ENCODE results near the gene CKAP4. TPM values are rescaled to one million over a fixed set of nuclear protein-coding genes. Genes with fewer than 3 reads are reported as not detected.

The CKAP4 gene
- total and polyA plus RNA-seq, 9 of the 15 experiments (the other 6 are each of a cell fraction or from before 2014, with no cell fraction given), result 0.08 to 0.20 TPM; not detected in 7

DNA sequence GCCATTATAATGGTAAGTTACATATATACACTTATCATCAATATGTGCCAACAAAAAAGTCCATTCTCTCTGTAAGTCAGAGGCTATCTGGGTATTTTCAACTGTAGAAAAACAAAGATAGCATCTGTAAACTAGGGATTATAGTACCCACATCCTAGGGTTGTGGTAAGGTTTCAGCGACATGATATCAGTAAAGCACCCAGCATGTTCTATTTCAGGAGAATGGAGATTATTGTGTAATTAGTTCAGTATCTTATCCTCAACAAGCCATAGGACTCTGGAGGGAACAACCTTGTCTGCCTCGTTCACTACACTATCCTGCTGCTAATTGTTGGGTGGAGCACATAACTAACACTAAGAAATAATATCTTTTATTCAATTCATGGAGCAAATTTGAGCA lies 19.7 kb upstream of the CKAP4 start (continued):
- TF ChIP-seq, protein P1, sequence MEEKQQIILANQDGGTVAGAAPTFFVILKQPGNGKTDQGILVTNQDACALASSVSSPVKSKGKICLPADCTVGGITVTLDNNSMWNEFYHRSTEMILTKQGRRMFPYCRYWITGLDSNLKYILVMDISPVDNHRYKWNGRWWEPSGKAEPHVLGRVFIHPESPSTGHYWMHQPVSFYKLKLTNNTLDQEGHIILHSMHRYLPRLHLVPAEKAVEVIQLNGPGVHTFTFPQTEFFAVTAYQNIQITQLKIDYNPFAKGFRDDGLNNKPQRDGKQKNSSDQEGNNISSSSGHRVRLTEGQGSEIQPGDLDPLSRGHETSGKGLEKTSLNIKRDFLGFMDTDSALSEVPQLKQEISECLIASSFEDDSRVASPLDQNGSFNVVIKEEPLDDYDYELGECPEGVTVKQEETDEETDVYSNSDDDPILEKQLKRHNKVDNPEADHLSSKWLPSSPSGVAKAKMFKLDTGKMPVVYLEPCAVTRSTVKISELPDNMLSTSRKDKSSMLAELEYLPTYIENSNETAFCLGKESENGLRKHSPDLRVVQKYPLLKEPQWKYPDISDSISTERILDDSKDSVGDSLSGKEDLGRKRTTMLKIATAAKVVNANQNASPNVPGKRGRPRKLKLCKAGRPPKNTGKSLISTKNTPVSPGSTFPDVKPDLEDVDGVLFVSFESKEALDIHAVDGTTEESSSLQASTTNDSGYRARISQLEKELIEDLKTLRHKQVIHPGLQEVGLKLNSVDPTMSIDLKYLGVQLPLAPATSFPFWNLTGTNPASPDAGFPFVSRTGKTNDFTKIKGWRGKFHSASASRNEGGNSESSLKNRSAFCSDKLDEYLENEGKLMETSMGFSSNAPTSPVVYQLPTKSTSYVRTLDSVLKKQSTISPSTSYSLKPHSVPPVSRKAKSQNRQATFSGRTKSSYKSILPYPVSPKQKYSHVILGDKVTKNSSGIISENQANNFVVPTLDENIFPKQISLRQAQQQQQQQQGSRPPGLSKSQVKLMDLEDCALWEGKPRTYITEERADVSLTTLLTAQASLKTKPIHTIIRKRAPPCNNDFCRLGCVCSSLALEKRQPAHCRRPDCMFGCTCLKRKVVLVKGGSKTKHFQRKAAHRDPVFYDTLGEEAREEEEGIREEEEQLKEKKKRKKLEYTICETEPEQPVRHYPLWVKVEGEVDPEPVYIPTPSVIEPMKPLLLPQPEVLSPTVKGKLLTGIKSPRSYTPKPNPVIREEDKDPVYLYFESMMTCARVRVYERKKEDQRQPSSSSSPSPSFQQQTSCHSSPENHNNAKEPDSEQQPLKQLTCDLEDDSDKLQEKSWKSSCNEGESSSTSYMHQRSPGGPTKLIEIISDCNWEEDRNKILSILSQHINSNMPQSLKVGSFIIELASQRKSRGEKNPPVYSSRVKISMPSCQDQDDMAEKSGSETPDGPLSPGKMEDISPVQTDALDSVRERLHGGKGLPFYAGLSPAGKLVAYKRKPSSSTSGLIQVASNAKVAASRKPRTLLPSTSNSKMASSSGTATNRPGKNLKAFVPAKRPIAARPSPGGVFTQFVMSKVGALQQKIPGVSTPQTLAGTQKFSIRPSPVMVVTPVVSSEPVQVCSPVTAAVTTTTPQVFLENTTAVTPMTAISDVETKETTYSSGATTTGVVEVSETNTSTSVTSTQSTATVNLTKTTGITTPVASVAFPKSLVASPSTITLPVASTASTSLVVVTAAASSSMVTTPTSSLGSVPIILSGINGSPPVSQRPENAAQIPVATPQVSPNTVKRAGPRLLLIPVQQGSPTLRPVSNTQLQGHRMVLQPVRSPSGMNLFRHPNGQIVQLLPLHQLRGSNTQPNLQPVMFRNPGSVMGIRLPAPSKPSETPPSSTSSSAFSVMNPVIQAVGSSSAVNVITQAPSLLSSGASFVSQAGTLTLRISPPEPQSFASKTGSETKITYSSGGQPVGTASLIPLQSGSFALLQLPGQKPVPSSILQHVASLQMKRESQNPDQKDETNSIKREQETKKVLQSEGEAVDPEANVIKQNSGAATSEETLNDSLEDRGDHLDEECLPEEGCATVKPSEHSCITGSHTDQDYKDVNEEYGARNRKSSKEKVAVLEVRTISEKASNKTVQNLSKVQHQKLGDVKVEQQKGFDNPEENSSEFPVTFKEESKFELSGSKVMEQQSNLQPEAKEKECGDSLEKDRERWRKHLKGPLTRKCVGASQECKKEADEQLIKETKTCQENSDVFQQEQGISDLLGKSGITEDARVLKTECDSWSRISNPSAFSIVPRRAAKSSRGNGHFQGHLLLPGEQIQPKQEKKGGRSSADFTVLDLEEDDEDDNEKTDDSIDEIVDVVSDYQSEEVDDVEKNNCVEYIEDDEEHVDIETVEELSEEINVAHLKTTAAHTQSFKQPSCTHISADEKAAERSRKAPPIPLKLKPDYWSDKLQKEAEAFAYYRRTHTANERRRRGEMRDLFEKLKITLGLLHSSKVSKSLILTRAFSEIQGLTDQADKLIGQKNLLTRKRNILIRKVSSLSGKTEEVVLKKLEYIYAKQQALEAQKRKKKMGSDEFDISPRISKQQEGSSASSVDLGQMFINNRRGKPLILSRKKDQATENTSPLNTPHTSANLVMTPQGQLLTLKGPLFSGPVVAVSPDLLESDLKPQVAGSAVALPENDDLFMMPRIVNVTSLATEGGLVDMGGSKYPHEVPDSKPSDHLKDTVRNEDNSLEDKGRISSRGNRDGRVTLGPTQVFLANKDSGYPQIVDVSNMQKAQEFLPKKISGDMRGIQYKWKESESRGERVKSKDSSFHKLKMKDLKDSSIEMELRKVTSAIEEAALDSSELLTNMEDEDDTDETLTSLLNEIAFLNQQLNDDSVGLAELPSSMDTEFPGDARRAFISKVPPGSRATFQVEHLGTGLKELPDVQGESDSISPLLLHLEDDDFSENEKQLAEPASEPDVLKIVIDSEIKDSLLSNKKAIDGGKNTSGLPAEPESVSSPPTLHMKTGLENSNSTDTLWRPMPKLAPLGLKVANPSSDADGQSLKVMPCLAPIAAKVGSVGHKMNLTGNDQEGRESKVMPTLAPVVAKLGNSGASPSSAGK (IDR thresholded peaks at IDR 0.05), result no peak
- no peak for TF ChIP-seq SOX6 (IDR thresholded peaks at IDR 0.05)
- no peak for TF ChIP-seq CEBPG (CRISPR knock-in tag; IDR thresholded peaks at IDR 0.05)
- TF ChIP-seq CEBPG (tag; conservative IDR thresholded peaks at IDR 0.05 in 1 of 2, IDR thresholded peaks at IDR 0.05 in 1 of 2), result peak; percentile 56 to 82
- no peak for TF ChIP-seq RBM17 (IDR thresholded peaks at IDR 0.05; ENCODE audit: borderline replicate concordance, low read depth, low read length)

Measured in K562 (cell line).